ENCODE measurements around the gene PTPN23. TPM values are rescaled to one million over a fixed set of nuclear protein-coding genes. Genes with fewer than 3 reads are reported as not detected.

Gene PTPN23
- total and polyA plus RNA-seq, 11 donors, result 11.0 to 30.3 (median 17.4) TPM

DNA sequence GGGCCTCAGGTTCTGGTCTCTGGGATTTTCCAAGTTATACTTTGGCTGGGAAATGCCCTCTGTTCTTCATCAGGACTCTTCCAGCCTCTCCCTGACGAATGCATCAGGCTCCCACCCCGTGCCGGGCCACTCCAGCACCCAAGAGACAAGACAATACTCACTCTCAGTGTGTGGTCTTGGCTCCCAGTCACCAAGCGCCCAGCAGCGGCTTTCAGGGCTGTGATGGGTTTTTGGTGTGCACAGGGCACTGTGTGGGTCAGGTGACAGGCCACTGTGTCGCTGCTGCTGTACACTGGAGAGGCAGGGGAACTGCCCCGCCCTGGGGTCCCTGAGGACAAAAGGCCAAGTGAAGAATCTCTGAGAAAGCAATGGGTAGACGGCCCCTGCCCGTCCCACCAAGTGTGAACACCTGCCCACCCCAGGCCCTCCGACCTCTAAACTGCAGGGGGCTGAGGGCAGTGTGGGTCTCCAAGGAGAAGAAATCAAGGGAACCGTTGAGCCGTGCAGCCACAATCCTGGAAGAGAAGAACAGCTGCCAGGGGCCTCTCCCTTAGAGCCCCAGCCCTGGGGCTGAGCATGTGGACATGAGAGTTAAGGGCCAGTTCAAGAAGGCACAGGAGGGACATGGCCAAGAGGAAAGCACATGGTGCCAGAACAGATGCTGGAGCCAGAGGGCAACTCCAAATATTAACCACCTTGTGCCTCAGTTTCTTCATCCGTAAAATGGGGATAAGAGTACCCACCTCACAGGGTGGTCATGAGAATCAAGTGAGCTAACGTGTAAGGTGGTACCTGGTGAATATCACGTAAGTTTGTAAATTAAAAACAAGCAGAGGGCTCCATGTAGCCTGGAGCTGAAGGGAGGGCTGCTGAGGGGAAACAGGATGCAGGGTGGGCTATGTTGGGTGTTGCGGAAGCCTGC is 34.1 kb downstream of the PTPN23 start:
- Histone ChIP-seq H3K4me1 (no peaks in the 10 kb centered on the region), H3K27ac (no peak overlapping the region), H3K4me3 (no peak overlapping the region), H3K36me3 (peaks cover 0 to 89% (median 80%) of the 10 kb centered on the region in 9 donors), H3K27me3 (no peaks in the 10 kb centered on the region), H3K9me3 (no peaks in the 10 kb centered on the region)
- no peak for ATAC-seq
- intact Hi-C loops (cut with DNase I), result no loop called here
- TF ChIP-seq POLR2A (IDR thresholded peaks at IDR 0.05), result no peak
- TF ChIP-seq, protein P1, sequence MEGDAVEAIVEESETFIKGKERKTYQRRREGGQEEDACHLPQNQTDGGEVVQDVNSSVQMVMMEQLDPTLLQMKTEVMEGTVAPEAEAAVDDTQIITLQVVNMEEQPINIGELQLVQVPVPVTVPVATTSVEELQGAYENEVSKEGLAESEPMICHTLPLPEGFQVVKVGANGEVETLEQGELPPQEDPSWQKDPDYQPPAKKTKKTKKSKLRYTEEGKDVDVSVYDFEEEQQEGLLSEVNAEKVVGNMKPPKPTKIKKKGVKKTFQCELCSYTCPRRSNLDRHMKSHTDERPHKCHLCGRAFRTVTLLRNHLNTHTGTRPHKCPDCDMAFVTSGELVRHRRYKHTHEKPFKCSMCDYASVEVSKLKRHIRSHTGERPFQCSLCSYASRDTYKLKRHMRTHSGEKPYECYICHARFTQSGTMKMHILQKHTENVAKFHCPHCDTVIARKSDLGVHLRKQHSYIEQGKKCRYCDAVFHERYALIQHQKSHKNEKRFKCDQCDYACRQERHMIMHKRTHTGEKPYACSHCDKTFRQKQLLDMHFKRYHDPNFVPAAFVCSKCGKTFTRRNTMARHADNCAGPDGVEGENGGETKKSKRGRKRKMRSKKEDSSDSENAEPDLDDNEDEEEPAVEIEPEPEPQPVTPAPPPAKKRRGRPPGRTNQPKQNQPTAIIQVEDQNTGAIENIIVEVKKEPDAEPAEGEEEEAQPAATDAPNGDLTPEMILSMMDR (IDR thresholded peaks at IDR 0.05), result no peak
- WGBS, 4 donors, result 76 to 82% (median 80%) methylated on average over 15 to 16 of the region's 16 CpGs
- DNase-seq, result no peak

DNA sequence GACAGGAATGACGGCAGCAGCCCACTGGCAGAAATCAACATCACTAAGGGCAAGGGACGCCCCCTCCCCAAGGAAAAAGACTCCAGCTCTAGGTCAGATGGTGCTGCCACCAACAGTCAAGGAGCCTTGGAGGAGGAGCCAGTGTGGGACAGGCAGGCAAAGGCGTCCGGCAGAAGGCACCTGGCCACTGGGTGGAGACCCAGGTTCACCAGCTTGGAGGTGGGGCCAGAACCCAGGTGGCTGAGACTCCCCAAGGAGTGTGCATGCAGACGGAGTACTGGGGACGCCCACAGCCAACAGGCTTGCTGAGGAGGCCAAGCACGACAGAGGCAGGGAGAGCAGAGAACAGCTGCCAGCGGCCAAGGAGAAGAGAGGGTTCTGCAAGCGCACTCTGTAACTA is 35.2 kb downstream of the PTPN23 start:
- Histone ChIP-seq H3K9me3 (no peaks in the 10 kb centered on the region), H3K4me3 (no peak overlapping the region), H3K36me3 (peaks cover 0 to 88% (median 82%) of the 10 kb centered on the region in 9 donors), H3K27ac (no peak overlapping the region), H3K4me1 (peaks cover 0 to 4% (median under 1%) of the 10 kb centered on the region in 12 donors), H3K27me3 (no peaks in the 10 kb centered on the region)
- WGBS, 4 donors, result 91 to 94% (median 92%) methylated on average over 9 of the region's 9 CpGs
- no peak for ATAC-seq
- DNase-seq, result no peak
- intact Hi-C loops (cut with DNase I), result no loop called here
- no peak for TF ChIP-seq POLR2A (IDR thresholded peaks at IDR 0.05)
- TF ChIP-seq, protein P1 (IDR thresholded peaks at IDR 0.05), result no peak

DNA sequence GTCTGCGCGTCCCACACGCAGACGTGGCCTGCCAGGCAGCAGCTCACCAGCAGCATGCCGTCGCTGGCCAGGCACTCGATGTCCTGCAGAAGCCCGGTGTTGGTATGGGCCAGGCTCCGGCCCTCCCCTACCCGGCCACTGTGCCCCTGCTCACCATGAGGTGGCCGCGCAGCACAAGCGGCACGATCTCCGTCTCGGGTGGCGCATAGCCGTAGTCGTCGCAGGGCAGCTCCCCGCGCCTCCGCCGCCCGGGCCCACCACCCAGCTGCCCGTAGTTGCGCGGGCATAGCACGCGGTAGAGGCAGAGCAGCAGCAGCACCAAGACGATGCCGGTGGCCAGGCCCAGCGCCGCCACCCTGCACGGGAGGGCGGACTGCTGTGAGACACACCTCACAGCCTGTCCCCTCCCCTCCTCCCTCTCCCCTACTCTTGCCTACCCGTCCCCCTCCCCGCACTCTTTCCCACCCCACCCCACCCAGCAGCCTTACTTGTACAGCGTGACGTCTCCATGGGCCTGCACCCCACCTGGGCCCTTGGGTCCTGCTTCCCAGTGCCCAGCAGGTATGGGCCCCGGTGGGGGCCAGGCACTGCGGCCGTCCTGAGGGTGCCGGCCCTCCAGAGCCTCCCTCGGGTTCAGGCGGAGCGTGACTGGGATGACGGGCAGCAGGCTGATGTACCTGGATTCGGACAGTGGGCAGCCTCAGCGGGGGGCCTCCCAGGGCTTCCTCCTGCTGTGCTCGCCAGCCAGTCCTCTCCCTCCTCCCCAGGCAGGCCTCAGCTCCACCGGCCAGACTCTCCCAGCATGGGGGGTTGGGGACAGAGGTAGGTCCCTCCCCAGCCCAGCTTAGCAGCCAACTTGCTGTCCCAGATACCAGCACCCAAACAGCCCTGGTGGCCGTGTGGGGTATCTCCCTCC is 37.6 kb downstream of the PTPN23 start:
- ATAC-seq, result no peak
- H3K4me1 ChIP-seq, result peaks cover 0 to 26% (median 16%) of the 10 kb centered on the region in 12 donors
- H3K4me3 ChIP-seq, result no peak overlapping the region
- intact Hi-C loops (cut with DNase I), result no loop called here
- no peaks in the 10 kb centered on the region for H3K9me3 ChIP-seq
- WGBS, 4 donors, result 91 to 93% (median 93%) methylated on average over 38 to 53 of the region's 53 CpGs
- TF ChIP-seq, protein P1 (IDR thresholded peaks at IDR 0.05), result no peak
- no peak for TF ChIP-seq POLR2A (IDR thresholded peaks at IDR 0.05)
- no peak for DNase-seq
- peaks cover 0 to 65% (median 62%) of the 10 kb centered on the region in 9 donors for H3K36me3 ChIP-seq
- H3K27ac ChIP-seq, result no peak overlapping the region
- no peaks in the 10 kb centered on the region for H3K27me3 ChIP-seq

Measured in heart left ventricle (tissue), 16 donors.